T-helper 2 cell treated with Interferon-gamma antibody and Interleukin-4, amounts not matched to agents 100 ng/mL and 5 ng/mL, for 36 hours (primary cell): Measurements from ENCODE around the gene ISG20. TPM values are rescaled to one million over a fixed set of nuclear protein-coding genes. Genes with fewer than 3 reads are reported as not detected.
"Not testable (repeated sequence)": the region's sequence is repeated elsewhere in the genome, so short reads cannot be mapped to it uniquely, and the experiment has no call there.

Source experiments
- intact Hi-C: fragments of 100-400 bp; cut with micrococcal nuclease; formaldehyde crosslinking; loops from one replicate; pipeline ENCODE4 v1.15.1; 2023
- total RNA-seq: library from RNA; stranded (reverse); gene quantifications from 2 replicates; pipeline ENCODE4 v1.2.3, GENCODE V29; 2022

Gene ISG20
- total RNA-seq, 1 donor from 2014 or later: 71.3 TPM

DNA sequence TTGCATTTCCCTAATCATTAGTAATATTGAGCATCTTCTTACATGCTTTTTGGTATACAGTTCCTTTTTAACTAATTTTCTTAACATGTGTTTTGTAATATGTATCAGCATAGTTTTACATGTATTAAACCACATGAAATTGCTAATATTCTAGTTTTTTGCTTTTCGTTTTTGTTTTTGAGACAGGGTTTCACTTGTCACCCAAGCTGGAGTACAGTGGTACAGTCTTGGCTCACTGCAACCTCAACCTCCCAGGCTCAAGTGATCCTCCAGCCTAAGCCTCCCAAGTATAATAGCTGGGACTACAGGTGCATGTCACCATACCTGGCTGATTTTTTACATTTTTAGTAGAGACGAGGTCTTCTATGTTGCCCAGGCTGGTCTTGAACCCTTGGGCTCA is 4.4 kb upstream of the ISG20 start:
- intact Hi-C loops: no loop called here

DNA sequence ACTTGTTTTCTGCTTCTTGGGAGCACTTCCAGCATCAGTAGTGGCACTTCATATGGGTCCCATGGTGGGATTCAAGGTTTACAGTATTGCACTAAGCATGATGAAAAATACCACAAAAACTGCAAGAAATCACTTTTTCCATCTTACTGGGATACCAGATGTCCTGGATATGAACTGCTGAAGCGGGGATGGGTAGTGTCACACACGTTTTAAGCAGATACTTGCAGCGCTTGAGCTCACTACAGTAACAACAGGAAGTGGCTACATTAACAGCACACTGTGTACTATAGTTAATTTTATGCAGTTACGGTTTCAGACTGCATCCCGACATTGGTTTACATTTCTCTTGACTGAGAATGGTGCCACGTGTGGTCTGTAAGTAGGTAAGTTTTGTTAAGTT is 3.5 kb upstream of the ISG20 start:
- intact Hi-C loops: loop anchor here (1.0 kb wide), 1 partner anchor 8 kb away; no protein-coding TSS in a partner anchor

DNA sequence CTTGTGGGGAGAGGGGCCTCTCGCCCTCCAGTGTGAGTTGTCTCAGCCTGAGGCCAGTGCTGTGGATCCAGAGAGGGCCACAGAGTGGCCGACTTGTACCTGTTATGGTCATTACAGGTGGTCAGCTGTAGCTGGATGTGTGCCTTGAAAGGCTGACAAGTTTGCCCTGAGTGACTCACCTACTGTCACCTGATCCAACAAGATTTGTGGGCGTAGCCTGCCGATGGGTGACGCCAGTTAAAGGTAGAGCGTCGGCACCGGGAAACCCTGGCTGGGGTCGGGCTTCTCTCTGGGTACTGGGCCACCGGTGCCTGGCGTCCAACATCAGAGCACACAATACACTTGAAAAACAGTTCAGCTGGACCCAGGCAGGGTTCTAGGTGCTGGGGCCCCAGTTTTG is 2.8 kb upstream of the ISG20 start:
- intact Hi-C loops: no loop called here

DNA sequence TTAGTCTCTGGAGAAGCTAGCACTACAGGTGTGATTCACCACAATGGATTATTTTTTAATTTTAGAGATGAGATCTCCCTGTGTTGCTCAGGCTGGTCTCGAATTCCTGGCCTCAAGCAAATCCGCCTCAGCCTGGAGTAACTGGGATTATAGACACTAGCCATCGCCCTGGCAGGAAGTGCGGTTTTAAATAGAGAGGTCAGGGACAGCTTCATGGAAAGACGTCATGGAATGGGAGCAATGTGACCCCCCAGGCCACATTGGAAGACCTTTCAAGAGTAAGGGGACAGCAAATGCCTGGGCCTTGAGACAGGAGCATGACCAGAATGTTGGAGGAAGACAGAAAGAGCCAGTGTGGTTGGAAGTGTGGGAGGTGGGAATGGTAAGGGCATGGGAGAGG is 2.2 kb upstream of the ISG20 start:
- intact Hi-C loops: no loop called here

DNA sequence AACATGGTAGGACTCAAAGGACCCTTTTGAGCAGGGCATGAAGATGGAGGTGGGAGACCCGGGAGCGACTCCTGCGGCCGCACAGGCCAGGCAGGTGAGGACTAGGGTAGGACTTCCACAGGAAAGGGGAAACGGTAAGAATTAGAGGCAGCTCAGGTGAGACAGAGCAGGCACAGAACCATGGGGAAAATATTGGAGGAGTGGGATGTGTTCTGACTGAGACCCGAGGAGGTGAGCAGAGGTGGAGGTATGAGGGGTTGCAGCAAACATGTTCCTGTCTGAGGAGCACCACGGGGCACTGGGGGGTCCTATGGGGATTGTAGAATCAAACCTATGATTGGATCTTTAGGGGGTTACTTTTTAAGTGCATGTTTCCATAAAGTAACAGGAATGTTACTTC is 1.4 kb upstream of the ISG20 start:
- intact Hi-C loops: no loop called here

DNA sequence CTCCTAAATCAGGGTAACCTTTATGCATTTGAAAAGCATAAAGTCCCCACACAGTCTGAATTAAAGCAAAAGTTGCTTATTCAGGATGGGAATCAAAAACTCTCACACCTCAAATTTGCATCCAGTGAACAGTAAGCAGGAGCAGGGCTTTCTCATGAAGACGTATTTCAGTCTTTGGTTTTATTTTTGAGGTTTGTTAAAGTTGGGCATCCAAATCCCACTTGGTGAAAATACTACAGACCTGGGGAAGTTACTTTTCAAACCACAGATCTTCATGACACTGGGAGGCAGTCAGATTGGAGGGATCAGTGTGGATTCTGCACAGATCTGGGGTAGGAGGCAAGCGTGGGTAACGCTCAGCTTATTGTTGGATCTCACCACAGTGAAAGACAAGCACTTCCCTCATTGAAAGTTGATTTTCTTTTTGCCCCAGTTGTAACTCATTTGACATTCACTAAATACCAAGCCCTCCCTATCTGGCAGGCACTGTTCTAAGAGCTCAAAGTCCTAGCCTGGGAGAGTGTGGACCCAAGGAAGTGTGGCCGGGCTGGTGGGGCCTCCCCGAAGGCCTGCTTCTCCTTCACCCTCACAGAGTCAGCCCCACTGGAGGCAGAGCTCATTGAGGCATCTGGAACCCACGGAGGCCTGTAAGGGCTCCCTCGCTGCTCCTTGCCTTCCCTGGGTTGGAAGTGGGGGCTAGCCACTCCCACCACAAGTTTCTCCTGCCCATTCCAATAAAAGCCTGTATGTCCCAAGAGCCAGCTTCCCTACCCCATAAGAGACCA is 783 bp upstream of the ISG20 start:
- intact Hi-C loops: loop anchor here (1.0 kb wide), 2 partner anchors 92 to 171 kb away; partner anchors contain the start of genes DET1, MRPL46 and MRPS11

DNA sequence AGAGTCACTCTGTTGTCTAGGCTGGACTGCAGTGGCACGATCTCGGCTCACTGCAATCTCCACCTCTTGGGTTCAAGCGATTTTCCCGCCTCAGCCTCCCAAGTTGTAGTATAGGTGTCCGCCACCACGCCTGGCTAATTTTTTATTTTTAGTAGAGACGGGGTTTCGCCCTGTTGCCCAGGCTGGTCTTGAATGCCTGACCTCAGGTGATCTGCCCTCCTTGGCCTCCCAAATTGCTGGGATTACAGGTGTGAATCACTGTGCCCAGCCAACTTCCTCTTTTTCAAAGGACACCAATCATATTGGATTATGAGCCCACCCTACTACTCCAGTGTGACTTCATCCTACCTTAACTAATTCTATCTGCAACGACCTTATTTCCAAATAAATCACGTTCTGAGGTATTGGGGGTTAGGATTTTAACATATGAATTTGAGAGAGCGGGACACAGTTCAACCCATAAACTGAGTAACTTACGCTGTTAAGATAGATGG is 3.2 kb downstream of the ISG20 start:
- intact Hi-C loops: no loop called here

DNA sequence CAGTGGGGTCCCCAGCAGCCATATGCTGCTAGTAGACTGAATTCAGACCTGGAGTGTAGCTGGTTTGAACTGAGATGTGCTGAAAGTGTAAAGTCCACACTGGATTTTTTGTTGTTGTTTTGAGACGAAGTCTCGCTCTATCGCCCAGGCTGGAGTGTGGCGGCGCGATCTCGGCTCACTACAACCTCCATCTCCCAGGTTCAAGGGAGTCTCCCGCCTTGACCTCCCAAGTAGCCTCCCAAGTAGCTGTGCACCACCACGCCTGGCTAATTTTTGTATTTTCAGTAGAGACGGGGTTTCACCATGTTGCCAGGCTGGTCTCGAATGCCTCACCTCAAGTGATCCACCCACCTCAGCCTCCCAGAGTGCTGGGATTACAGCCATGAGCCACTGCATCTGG is 3.7 kb downstream of the ISG20 start:
- intact Hi-C loops: not testable (repeated sequence)

DNA sequence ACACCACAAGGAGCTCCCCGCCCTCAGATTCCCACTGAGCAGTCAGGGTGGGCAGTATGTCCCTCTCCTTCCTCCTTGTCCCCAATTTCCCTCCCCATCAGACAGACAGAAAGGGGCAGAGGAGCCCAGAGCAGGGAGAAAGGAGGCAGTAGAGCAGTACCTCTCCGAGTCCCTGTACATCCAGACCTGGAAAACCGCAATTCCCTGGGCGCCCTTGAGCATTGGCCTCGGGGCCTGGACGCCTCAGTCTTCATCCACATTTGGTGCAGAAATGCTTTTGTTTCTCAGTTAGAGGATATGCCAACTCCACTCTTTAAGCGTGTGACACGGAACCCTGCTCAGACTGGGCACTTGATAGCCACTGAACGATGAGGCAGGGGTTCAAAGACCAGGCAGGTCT is 5.9 kb downstream of the ISG20 start:
- intact Hi-C loops: no loop called here

DNA sequence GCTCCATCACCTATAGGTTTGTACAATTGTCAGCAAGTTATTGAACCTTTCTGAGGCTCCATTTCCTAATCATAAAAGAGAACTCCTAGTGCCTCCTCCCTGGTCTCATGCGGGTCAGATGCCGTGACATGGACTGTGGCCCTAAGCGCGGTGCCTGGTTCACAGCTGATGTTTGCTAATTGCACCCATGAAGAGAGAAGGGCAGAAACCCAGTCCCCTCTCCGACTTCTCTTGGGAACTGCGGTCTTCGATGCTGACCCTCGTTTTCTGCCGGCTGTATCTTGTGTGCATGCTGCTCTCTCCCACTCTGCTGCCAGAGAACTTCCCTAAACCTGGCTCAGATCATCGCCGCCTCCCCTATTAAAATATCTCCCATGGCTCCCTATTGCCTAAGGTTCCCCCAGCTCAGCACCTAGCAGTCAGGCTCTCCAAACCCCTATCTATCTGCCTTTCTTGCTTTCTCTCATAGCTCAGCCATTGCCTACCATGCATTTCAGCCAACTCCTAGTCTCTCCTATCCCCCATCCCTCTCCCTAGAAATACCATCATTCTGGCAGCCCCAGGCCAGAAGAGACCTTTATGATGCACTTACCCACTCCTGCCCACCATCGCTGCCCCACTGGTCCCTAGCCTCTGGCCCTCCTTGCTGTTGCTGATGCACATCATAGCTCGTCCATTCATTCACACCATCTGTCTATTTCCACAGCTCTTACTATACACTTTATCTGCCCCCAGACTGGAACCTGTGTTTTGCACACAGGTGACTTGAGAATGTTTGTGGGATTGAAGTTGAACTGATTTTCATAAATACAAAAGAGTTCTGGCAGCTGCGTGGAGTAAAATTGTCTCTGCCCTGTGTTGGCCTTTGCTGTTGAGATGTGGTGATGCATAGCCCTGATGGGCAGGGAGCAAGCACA is 6.6 kb downstream of the ISG20 start:
- intact Hi-C loops: no loop called here

DNA sequence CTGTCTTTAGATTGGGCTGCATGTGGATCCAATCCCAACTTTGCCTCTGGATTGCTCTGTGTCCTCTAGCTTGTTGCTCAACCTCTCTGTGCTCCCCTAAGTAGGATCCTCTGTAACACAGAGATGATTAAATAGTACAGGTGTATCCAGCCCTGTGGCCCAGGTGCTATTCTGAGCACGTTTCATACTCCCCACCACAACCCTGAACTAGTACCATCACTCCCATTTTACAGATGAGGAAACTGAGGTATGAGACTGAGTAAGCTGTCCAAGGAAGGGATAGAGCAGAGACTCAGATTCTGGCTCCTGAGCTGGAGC is 7.2 kb downstream of the ISG20 start:
- intact Hi-C loops: no loop called here

DNA sequence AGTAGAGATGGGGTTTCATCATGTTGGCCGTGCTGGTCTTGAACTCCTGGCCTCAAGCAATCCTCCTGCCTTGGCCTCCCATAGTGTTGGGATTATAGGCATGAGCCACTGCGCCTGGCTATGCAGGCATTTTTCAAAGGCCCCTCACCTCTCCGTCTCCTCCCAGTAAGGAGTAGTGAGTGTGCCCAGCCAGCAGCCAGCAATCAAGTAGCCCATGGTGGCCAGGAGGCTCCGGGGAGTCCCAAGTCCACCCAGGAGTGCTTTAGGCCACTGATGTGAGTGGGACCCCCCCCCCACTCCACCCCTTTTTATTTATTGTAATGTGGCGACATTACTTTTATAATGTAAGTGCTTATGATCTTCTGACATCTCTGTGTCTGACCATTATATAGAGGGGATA is 8.1 kb downstream of the ISG20 start:
- intact Hi-C loops: no loop called here

DNA sequence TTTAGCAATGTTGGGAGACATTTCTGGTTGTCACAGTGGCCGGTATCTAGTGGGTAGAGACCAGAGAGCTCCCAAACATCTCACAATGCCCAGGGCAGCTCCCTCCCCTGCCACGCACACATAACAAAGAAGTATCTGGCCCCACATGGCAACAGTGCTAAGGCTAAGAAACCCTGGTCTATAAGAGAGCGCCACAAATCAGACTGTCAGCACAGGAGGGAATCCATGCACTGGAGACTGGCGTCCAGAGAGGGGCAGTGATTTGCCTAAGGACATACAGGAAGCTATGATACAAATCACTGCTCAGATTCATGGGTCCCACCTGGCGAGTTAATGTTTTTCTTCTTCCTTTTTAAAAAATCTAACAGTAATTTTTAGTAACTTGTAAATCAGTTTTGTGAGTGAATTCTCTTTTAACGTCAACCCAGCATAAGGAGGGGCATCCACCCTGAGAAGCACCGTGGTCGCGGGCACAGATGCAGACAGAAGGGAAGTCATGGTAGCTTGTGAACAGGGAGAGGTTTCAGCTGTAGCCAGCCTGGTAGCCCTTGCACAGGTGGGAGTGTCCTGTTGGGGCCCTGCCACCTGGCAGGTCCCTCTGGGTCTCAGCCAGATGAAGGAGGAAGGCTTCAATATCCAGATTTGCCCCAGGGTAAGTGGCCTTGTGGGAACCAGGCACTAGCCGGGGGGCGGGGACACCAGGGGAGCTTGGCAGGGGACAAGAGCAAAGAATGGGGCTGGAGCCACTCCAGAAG is 8.7 kb downstream of the ISG20 start:
- intact Hi-C loops: no loop called here

DNA sequence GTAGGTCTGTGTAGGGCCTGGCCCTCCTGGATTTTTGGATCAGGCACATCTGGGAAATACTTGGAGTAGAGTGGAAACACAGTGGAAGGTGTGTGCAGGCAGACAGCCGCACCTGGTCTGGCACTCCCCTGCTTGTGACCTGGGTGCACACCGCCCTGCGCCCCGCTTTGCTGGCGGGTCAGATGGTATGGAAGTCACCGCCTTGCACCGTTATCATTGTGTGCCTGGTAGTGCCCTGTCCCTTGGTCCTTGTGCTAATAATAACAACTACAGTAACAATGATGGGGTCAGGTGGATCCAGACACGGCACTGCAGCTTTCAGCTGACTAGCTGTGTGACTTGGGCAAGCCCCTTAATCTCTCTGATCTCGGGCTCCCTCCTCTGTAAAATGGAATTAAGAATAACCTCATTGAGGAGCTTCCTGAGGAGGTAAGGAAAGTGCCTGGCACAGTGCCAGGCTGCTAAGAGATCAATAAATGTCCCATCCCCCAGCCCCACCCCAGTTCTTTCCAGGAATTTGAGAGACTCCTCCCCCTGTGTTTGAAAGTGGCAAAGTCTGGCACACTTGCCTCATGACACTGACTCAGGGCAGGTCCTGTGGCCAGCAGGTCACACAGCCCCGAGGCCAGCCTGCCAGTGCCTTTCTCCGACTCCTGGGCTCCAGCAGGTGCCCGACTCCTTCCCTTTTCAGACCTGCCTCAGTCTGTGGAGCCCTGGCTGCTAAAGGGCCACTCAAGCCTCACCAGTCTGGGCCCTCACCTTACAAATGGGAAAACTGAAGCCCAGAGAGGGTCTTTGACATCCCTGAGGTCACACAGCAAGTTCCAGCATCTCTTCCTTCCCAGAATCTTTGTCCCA is 9.8 kb downstream of the ISG20 start:
- intact Hi-C loops: no loop called here

DNA sequence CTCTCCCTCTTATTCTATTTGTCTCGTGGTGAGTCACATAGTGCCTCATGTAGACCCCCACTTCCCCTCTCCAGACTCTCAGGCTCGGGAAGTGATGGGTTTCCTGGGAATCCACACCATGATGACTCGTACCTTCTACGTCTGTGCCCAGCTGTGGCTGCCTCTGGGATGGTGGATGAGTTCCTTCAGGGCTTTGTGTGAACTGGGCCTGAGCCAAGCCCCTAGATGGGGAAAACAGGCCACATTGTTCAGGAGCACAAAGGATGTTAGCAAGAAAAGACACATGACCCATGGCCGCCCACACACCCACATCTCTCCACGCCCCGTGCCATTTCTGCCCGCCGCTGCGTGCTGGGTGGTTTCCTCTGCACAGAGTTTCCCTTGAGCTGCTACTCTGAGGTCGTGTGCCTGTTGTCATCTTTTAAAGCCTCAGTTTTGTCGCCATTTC is 10.5 kb downstream of the ISG20 start:
- intact Hi-C loops: no loop called here

DNA sequence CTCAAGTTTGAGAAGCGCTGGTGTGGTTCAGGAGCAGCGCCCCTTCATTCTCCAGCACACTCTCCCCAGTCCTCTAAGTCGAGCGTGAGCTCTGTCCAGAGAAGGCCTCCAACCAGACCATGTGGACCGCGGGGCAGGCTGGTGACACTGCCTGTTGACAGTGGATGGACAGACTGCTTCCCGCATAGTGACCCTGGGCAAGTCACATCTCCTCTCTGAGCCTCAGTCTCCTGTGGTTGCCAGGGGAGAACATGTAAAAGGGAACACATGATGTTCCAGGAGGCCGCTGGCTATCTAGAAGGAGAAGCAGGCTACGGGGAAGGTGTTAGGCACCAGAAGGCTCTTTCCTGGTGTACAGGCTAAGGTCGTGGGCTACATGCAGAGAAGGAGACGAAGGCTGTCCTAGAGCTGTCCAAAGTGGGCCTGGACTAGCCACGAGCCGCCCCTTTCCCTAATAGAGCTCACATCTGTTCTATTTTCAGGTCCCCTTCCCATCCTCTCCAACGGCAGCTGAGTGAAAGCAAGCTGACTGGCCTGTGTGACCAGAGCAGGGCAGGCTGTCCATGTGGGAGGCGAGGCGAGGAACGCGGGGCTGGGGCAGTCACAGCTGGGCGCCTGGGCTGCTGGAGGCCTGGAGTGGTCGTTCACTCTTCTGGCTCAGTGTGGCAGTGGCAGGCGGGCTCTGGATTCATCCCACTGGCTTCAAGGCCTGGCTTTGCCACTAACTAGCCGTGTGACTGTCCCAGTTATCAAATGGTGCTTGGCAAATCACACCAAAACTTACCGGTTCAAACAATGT is 11.1 kb downstream of the ISG20 start:
- intact Hi-C loops: no loop called here

DNA sequence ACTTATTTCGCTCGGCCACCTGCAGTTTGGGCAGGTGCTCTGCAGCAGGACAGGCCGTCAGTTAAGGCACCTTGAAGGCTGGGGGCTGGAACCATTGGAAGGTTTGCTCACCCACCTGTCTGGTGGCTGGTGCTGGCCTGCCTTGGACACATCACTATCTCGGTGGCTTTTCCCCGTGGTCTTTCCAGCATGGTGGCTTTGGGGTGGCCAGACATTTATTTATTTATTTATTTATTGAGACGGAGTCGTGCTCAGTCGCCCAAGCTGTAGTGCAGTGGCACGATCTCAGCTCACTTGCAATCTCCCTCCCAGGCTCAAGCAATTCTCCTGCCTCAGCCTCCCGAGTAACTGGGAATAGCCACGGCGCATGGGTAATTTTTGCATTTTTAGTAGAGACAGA is 11.7 kb downstream of the ISG20 start:
- intact Hi-C loops: no loop called here

DNA sequence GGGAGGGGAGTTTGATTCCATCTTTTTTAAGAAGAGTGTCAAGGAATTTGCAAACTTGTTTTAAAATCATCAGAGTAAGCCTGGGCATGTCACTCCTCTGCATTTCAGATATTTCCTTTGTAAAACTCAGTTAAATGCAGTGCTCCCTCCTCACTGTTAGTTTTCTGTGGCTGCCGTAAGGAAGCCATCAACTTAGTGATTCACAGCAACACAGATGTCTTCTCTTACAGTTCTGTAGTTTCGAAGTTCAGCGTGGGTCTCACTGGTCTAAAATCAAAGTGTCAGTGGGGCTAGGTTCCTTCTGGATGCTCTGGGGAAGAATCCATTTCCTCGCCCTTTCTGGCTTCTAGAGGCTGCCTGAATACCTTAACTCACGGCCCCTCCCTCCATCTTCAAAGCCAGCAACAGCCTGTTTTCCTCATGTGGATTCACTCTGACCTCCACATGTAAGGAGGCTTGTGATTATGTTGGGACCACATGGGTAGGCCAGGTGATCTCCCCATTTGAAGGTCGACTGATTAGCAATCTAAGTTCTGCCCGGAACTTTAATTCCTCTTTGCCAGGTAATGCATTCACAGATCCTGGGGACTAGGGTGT is 12.4 kb downstream of the ISG20 start:
- intact Hi-C loops: no loop called here

DNA sequence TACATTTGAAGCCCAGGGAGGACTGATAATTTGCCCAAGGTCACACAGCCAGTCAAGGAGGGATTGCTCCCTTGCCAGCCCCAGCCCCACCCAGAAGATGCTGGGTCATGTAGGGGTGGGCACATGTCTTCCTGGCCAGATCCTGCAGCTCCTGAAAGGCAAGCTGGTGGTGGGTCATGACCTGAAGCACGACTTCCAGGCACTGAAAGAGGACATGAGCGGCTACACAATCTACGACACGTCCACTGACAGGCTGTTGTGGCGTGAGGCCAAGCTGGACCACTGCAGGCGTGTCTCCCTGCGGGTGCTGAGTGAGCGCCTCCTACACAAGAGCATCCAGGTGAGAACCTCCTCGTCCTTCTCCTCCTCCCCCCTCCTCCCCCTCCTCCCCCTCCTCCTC is 13.2 kb downstream of the ISG20 start:
- intact Hi-C loops: no loop called here
